GM12875 (cell line): ENCODE results near the gene HRG.
"Not testable (repeated sequence)": the region's sequence is repeated elsewhere in the genome, so short reads cannot be mapped to it uniquely, and the experiment has no call there.

Source experiments
- H3K4me3 ChIP-seq: one replicate; pipeline ENCODE4 v1.5.1; 2011; ENCODE audit warnings: low read depth, low read length, control low read depth
- CTCF ChIP-seq: IDR thresholded peaks from 2 replicates; pipeline ENCODE4 v1.5.1; 2011; ENCODE audit warnings: low read depth, mild to moderate bottlenecking, control low read depth, inconsistent platforms, low read length, moderate library complexity, borderline replicate concordance; ENCODE audit not compliant: insufficient read depth

HRG gene

GRCh38 chr3:186678604-186679003 is 12.8 kb downstream of the HRG start:
- TF ChIP-seq CTCF = no peak
- H3K4me3 ChIP-seq = no peak overlapping the region

- TF ChIP-seq CTCF = no peak
- no peak overlapping the region for H3K4me3 ChIP-seq
Observed at GRCh38 chr3:186679151-186679550, 13.3 kb downstream of the HRG start.

DNA sequence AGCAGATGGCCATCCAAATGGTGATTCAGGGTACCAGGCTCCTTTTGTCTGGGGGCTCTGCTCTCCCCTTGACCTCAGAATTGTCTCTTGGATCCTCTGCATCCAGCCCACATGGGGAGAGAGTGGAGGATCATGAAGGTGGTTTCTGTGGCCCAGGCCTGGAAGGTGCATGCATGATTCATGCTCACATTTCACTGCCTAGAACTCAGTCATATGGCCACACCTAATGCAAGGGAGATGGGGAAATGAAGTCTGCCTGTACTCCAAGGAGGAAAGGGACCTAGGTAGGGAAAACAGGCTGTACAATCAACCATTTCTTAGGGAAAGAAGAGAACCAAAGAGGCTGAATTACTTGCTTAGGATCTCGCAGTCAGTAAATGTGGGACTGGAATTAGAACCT is 15.1 kb downstream of the HRG start:
- no peak overlapping the region for H3K4me3 ChIP-seq
- TF ChIP-seq CTCF = no peak

- no peak for TF ChIP-seq CTCF
- no peak overlapping the region for H3K4me3 ChIP-seq
Observed at GRCh38 chr3:186682812-186683211, 17.0 kb downstream of the HRG start.

DNA sequence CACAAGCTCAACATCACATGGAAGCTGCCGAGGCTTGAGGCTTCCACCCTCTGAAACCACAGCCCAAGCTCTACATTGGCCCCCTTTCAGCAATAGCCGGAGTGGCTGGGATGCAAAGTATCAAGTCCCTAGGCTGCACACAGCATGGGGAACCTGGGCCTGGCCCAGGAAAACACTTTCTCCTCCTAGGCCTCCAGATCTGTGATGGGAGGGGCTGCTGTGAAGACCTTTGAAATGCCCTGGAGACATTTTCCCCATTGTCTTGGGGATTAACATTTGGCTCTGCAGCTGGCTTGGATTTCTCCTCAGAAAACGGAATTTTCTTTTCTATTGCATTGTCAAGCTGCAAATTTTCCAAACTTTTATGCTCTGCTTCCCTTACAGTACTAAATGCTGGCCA is 18.2 kb downstream of the HRG start:
- H3K4me3 ChIP-seq = no peak overlapping the region
- TF ChIP-seq CTCF = no peak

DNA sequence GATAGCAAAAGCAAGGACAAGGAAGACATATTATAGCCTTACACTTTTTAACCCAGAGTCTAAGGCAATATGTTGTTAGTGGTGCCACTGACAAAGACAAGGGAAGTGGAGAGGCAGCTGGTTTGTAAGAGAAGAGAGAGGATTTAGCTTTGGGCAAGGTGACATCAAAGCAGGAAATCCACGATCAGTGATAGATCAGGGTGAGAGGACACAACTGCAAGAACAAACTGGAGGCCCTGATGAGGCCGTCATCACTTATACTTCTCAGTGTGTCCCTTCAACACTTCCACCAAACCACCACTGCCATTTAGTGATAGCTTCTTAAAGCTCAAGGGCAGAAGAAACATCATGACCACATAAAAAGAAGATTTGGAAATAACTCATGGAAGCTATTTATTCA is 20.7 kb downstream of the HRG start:
- H3K4me3 ChIP-seq = not testable (repeated sequence)

- H3K4me3 ChIP-seq = no peak overlapping the region
- TF ChIP-seq CTCF = no peak
Observed at GRCh38 chr3:186687120-186687651, 21.4 kb downstream of the HRG start.

- not testable (repeated sequence) for H3K4me3 ChIP-seq
Observed at GRCh38 chr3:186690304-186690703, 24.5 kb downstream of the HRG start.
